GM21423 (cell line): Measurements from ENCODE around the gene RAET1G.
"Not testable (repeated sequence)": the region's sequence is repeated elsewhere in the genome, so short reads cannot be mapped to it uniquely, and the experiment has no call there.

Experiments
- ATAC-seq: cut with Tn5 transposase; IDR thresholded peaks from one replicate; pipeline ENCODE4 v1.9.1; 2021; ENCODE audit warnings: mild to moderate bottlenecking, moderate library complexity; ENCODE audit not compliant: unreplicated experiment

RAET1G gene

GRCh38 chr6:149922642-149923326 is at the start of gene RAET1G:
RAET1G (minus strand) TSS chr6:149923121; CDS start chr6:149923010, 111 bp downstream.
- ATAC-seq, result no peak

GRCh38 chr6:149969635-149970034 is 46.7 kb upstream of the RAET1G start:
- no peak for ATAC-seq

- not testable (repeated sequence) for ATAC-seq
Measured at GRCh38 chr6:149968909-149969308, 46.0 kb upstream of the RAET1G start.

- not testable (repeated sequence) for ATAC-seq
Measured at GRCh38 chr6:149967999-149968398, 45.1 kb upstream of the RAET1G start.

- ATAC-seq, result no peak
Measured at GRCh38 chr6:149967591-149967990, 44.7 kb upstream of the RAET1G start.

GRCh38 chr6:149966319-149966718 is 43.4 kb upstream of the RAET1G start:
- ATAC-seq, result not testable (repeated sequence)

- ATAC-seq, result no peak
Measured at GRCh38 chr6:149965194-149966020, 42.5 kb upstream of the RAET1G start.

- ATAC-seq, result no peak
Measured at GRCh38 chr6:149964308-149965193, 41.6 kb upstream of the RAET1G start.

GRCh38 chr6:149963462-149964307 is 40.8 kb upstream of the RAET1G start, which contains the start of gene ULBP1:
ULBP1 (plus strand) TSS chr6:149963943; CDS start chr6:149964050, 107 bp downstream.
- peak; percentile 49 for ATAC-seq

GRCh38 chr6:149963212-149963461 is 40.2 kb upstream of the RAET1G start:
- no peak for ATAC-seq

GRCh38 chr6:149962461-149963211 is 39.7 kb upstream of the RAET1G start:
- no peak for ATAC-seq

GRCh38 chr6:149961728-149962425 is 39.0 kb upstream of the RAET1G start:
- no peak for ATAC-seq

GRCh38 chr6:149960488-149960887 is 37.6 kb upstream of the RAET1G start:
- no peak for ATAC-seq

GRCh38 chr6:149959806-149960205 is 36.9 kb upstream of the RAET1G start:
- ATAC-seq, result not testable (repeated sequence)

GRCh38 chr6:149958124-149958523 is 35.2 kb upstream of the RAET1G start:
- not testable (repeated sequence) for ATAC-seq

GRCh38 chr6:149955654-149956317 is 32.9 kb upstream of the RAET1G start:
- not testable (repeated sequence) for ATAC-seq

- not testable (repeated sequence) for ATAC-seq
Measured at GRCh38 chr6:149954984-149955653, 32.2 kb upstream of the RAET1G start.
